Activated CD4-positive, alpha-beta T cell treated with anti-CD3 and anti-CD28 coated beads, Interleukin-2, amount 10 ng/mL, durations not matched to agents 7 days and 5 days (primary cell): ENCODE measurements around the gene KLF1. TPM values are rescaled to one million over a fixed set of nuclear protein-coding genes. Genes with fewer than 3 reads are reported as not detected.

ENCODE experiments used
- CTCF ChIA-PET: fragments of 350-600 bp; sonication (Branson Sonifier 250); formaldehyde crosslinking; loops from one replicate; lab custom pipeline; 2021; ENCODE audit warnings: antibody characterized with exemption; lab: Charles Lee
- POLR2A ChIA-PET: fragments of 350-600 bp; sonication (Branson Sonifier 250); formaldehyde crosslinking; loops from one replicate; lab custom pipeline; 2021; ENCODE audit warnings: antibody characterized with exemption; lab: Charles Lee
- DNase-seq: peaks from one replicate; pipeline ENCODE4 v3.0.0-alpha.2; 2020
- H3K27ac Mint-ChIP-seq: one replicate; pipeline ENCODE4 v1.8.0; 2021; ENCODE audit warnings: mild to moderate bottlenecking, moderate library complexity, mixed read lengths
- H3K27me3 Mint-ChIP-seq: one replicate; pipeline ENCODE4 v1.8.0; 2021; ENCODE audit warnings: mixed read lengths
- H3K36me3 Mint-ChIP-seq: one replicate; pipeline ENCODE4 v1.8.0; 2021; ENCODE audit warnings: low read depth, mixed read lengths
- H3K4me1 Mint-ChIP-seq: one replicate; pipeline ENCODE4 v1.8.0; 2021; ENCODE audit warnings: mixed read lengths
- H3K4me3 Mint-ChIP-seq: one replicate; pipeline ENCODE4 v1.8.0; 2021; ENCODE audit warnings: mild to moderate bottlenecking, moderate library complexity, mixed read lengths
- H3K9me3 Mint-ChIP-seq: one replicate; pipeline ENCODE4 v1.8.0; 2021; ENCODE audit warnings: mixed read lengths
- microRNA-seq: library from miRNA; unstranded; fragments of <30 nt; microRNA quantifications from one replicate; pipeline ENCODE4 v1.2.0, GENCODE V29; 2021; ENCODE audit warnings: borderline microRNAs expressed, borderline replicate concordance
- total RNA-seq, 2 experiments: library from RNA; stranded (reverse); gene quantifications; one replicate each; pipeline ENCODE4 v1.2.3, GENCODE V29; 2021

KLF1 gene
- total RNA-seq, 2 experiments from 2014 or later, result 0.20 TPM; not detected in 1

- DNase-seq, result peak; percentile 46
- peak within 1 kb of the TSS; percentile 52 for H3K4me3 Mint-ChIP-seq
- H3K4me1 Mint-ChIP-seq, result peaks cover 39% of the 10 kb centered on the region
- POLR2A ChIA-PET, result no interaction called here
- no peak within 1 kb of the TSS for H3K27ac Mint-ChIP-seq
- H3K9me3 Mint-ChIP-seq, result no peaks in the 10 kb centered on the region
- CTCF ChIA-PET, result interaction anchor here (0.6 to 1.5 kb wide), 3 partner anchors 9 to 51 kb away, joined by 3 to 9 read pairs (median 4); no protein-coding TSS in a partner anchor
- H3K27me3 Mint-ChIP-seq, result peaks cover 74% of the 10 kb centered on the region
- H3K36me3 Mint-ChIP-seq, result no peaks in the 10 kb centered on the region
Measured at GRCh38 chr19:12838182-12838885, 48.7 kb downstream of the KLF1 start, which contains the start of gene MAST1. TSS of gene MAST1 (plus strand) at chr19:12838515. CDS start at chr19:12838573, 58 bp downstream.

GRCh38 chr19:12837225-12837624 is 49.8 kb downstream of the KLF1 start:
- Mint-ChIP-seq H3K4me3 (no peak overlapping the region), H3K4me1 (peaks cover 45% of the 10 kb centered on the region), H3K9me3 (no peaks in the 10 kb centered on the region), H3K27ac (no peak overlapping the region), H3K36me3 (no peaks in the 10 kb centered on the region), H3K27me3 (peaks cover 78% of the 10 kb centered on the region)
- POLR2A ChIA-PET, result no interaction called here
- CTCF ChIA-PET, result interaction anchor here (1.5 kb wide), 1 partner anchor 10 kb away, joined by 9 read pairs; no protein-coding TSS in a partner anchor
- no peak for DNase-seq

GRCh38 chr19:12836529-12836863 is 50.5 kb downstream of the KLF1 start:
- no peak for DNase-seq
- ChIA-PET CTCF (interaction anchor here (0.6 kb wide), 1 partner anchor 99 kb away, joined by 4 read pairs; no protein-coding TSS in a partner anchor), POLR2A (no interaction called here)
- H3K9me3 Mint-ChIP-seq, result no peaks in the 10 kb centered on the region
- H3K27ac Mint-ChIP-seq, result no peak overlapping the region
- no peaks in the 10 kb centered on the region for H3K36me3 Mint-ChIP-seq
- H3K4me3 Mint-ChIP-seq, result no peak overlapping the region
- peaks cover 41% of the 10 kb centered on the region for H3K4me1 Mint-ChIP-seq
- H3K27me3 Mint-ChIP-seq, result peaks cover 80% of the 10 kb centered on the region

GRCh38 chr19:12834976-12835757 is 51.8 kb downstream of the KLF1 start:
- peaks cover 27% of the 10 kb centered on the region for H3K4me1 Mint-ChIP-seq
- no peaks in the 10 kb centered on the region for H3K9me3 Mint-ChIP-seq
- no peak overlapping the region for H3K4me3 Mint-ChIP-seq
- H3K27me3 Mint-ChIP-seq, result peaks cover 74% of the 10 kb centered on the region
- peak; percentile 23 for DNase-seq
- ChIA-PET CTCF (interaction anchor here (0.6 to 1.2 kb wide), 3 partner anchors 9 to 20 kb away, joined by 3 read pairs; no protein-coding TSS in a partner anchor), POLR2A (no interaction called here)
- H3K36me3 Mint-ChIP-seq, result no peaks in the 10 kb centered on the region
- H3K27ac Mint-ChIP-seq, result no peak overlapping the region

GRCh38 chr19:12834566-12834943 is 52.4 kb downstream of the KLF1 start, which contains the start of gene RTBDN:
TSS of gene RTBDN (minus strand) at chr19:12834579. CDS start at chr19:12829979, 4,600 bp downstream.
- Mint-ChIP-seq H3K4me3 (peak within 1 kb of the TSS; percentile 39), H3K4me1 (peaks cover 25% of the 10 kb centered on the region), H3K9me3 (no peaks in the 10 kb centered on the region), H3K27me3 (peaks cover 76% of the 10 kb centered on the region), H3K27ac (no peak within 1 kb of the TSS), H3K36me3 (no peaks in the 10 kb centered on the region)
- ChIA-PET POLR2A (no interaction called here), CTCF (interaction anchor here (1.1 to 1.2 kb wide), 2 partner anchors 8 to 13 kb away, joined by 3 read pairs; no protein-coding TSS in a partner anchor)
- no peak for DNase-seq

Small RNA genes within 50 kb of the gene (microRNA-seq; reads per million reads assigned to microRNA genes)
- gene MIR5695 (0.84 reads per million), gene MIR6794 (not detected)

Other genes starting within 250 kb of the KLF1 start
- gene MAN2B1, start 220.5 kb downstream of the KLF1 start, total RNA-seq, result 100 to 1,000 TPM; 130 to 143 TPM
- gene WDR83, start 220.4 kb downstream of the KLF1 start, total RNA-seq, result 10 to 100 TPM; 14.4 to 19.6 TPM
- gene DHPS, start 205.3 kb downstream of the KLF1 start, total RNA-seq, result 100 to 1,000 TPM in 1 of 2 experiments, 10 to 100 TPM in 1; 89.9 to 102 TPM
- gene GNG14, start 199.2 kb downstream of the KLF1 start, total RNA-seq, result not detected
- 1 to 10 TPM; 5.3 to 5.9 TPM for gene FBXW9, start 190.6 kb downstream of the KLF1 start, total RNA-seq
- 10 to 100 TPM; 80.5 to 90.7 TPM for gene TNPO2, start 163.3 kb downstream of the KLF1 start, total RNA-seq
- 100 to 1,000 TPM; 222 to 226 TPM for gene TRIR, start 152.5 kb downstream of the KLF1 start, total RNA-seq
- gene GET3, start 149.7 kb downstream of the KLF1 start, total RNA-seq, result 10 to 100 TPM; 67.2 to 68.3 TPM
- gene BEST2, start 135.4 kb downstream of the KLF1 start, total RNA-seq, result not detected
- 10 to 100 TPM; 13.9 to 14.0 TPM for gene HOOK2, start 111.6 kb downstream of the KLF1 start, total RNA-seq
- gene JUNB, start 95.7 kb downstream of the KLF1 start, total RNA-seq, result 10 to 100 TPM; 66.7 to 78.4 TPM
- gene PRDX2, start 85.4 kb downstream of the KLF1 start, total RNA-seq, result 100 to 1,000 TPM; 274 to 288 TPM
- gene THSD8, start 85.1 kb downstream of the KLF1 start, total RNA-seq, result 10 to 100 TPM; 27.0 to 31.1 TPM
- 10 to 100 TPM; 34.9 to 39.3 TPM for gene RNASEH2A, start 80.6 kb downstream of the KLF1 start, total RNA-seq
- gene RTBDN, start 52.6 kb downstream of the KLF1 start, total RNA-seq, result not detected
- under 1 TPM; 0.35 to 0.67 TPM for gene MAST1, start 48.7 kb downstream of the KLF1 start, total RNA-seq
- gene DNASE2, start 5.8 kb downstream of the KLF1 start, total RNA-seq, result 10 to 100 TPM; 28.8 to 30.0 TPM
- 10 to 100 TPM; 35.4 to 41.7 TPM for gene GCDH, start 4.0 kb upstream of the KLF1 start, total RNA-seq
- 1 to 10 TPM; 3.2 to 4.5 TPM for gene SYCE2, start 32.1 kb upstream of the KLF1 start, total RNA-seq
- gene FARSA, start 46.5 kb upstream of the KLF1 start, total RNA-seq, result 10 to 100 TPM; 85.7 to 90.6 TPM
- 100 to 1,000 TPM; 726 to 779 TPM for gene CALR, start 51.4 kb upstream of the KLF1 start, total RNA-seq
- gene RAD23A, start 58.7 kb upstream of the KLF1 start, total RNA-seq, result 100 to 1,000 TPM; 120 to 131 TPM
- gene GADD45GIP1, start 70.0 kb upstream of the KLF1 start, total RNA-seq, result 10 to 100 TPM; 14.9 to 16.5 TPM
- gene DAND5, start 82.4 kb upstream of the KLF1 start, total RNA-seq, result under 1 TPM; 0.15 to 0.20 TPM
- 1 to 10 TPM; 1.2 to 1.5 TPM for gene NFIX, start 108.3 kb upstream of the KLF1 start, total RNA-seq
- 1 to 10 TPM; 2.3 to 2.5 TPM for gene LYL1, start 215.7 kb upstream of the KLF1 start, total RNA-seq
- gene TRMT1, start 229.5 kb upstream of the KLF1 start, total RNA-seq, result 10 to 100 TPM; 44.7 to 58.3 TPM
- gene NACC1, start 231.1 kb upstream of the KLF1 start, total RNA-seq, result 10 to 100 TPM; 57.8 to 63.8 TPM